Stomach (tissue), 9 donors: ENCODE measurements around the gene NPDC1. TPM values are rescaled to one million over a fixed set of nuclear protein-coding genes. Genes with fewer than 3 reads are reported as not detected.

Experiments used
- DNase-seq, 2 donors: peaks; one replicate each; pipeline versions ENCODE4 v3.0.0 to v3.0.0-alpha.2; 2013 to 2019
- H3K27ac ChIP-seq, 5 donors: fragments of 200-600 bp in 4 of 5; sonication (generic) in 4 of 5; one replicate each; pipeline ENCODE4 v1.5.1; 2013 to 2019; ENCODE audit warnings: mild to moderate bottlenecking in 1 of 5, moderate library complexity in 1 of 5
- H3K27me3 ChIP-seq, 3 donors: fragments of 200-600 bp; sonication (generic); one replicate each; pipeline ENCODE4 v1.5.1; 2017 to 2019; ENCODE audit warnings: mixed run types in 1 of 3
- H3K36me3 ChIP-seq, 4 donors: fragments of 200-600 bp; sonication (generic); 1 replicate in 3 of 4; 2 replicates in 1 of 4; pipeline ENCODE4 v1.5.1; 2016 to 2019
- H3K4me1 ChIP-seq, 4 donors: fragments of 200-600 bp; sonication (generic); one replicate each; pipeline ENCODE4 v1.5.1; 2016 to 2019
- H3K4me3 ChIP-seq, 4 donors: fragments of 200-600 bp; sonication (generic) in 3 of 4; one replicate each; pipeline ENCODE4 v1.5.1; 2016 to 2019; ENCODE audit warnings: mild to moderate bottlenecking in 1 of 4
- H3K9me3 ChIP-seq, 4 donors: fragments of 200-600 bp; sonication (generic); one replicate each; pipeline ENCODE4 v1.5.1; 2016 to 2019
- CTCF ChIP-seq, 7 experiments: fragments of 450-650 bp in 4 of 7; fragments of 200-600 bp in 3 of 7; sonication (generic) in 3 of 7; IDR thresholded peaks; one replicate each; pipeline ENCODE4 v1.5.1; 2016 to 2019; ENCODE audit warnings: antibody characterized with exemption in 7 of 7, control low read depth in 2 of 7, mild to moderate bottlenecking in 1 of 7
- EP300 ChIP-seq: sonication (generic); formaldehyde crosslinking; IDR thresholded peaks from one replicate; pipeline ENCODE4 v1.6.1; 2017; ENCODE audit warnings: antibody characterized with exemption
- POLR2A ChIP-seq, 4 donors: fragments of 450-650 bp; IDR thresholded peaks; one replicate each; pipeline ENCODE4 v1.6.1; 2016; ENCODE audit warnings: antibody characterized with exemption in 4 of 4, control low read depth in 2 of 4, mild to moderate bottlenecking in 1 of 4, moderate library complexity in 1 of 4
- POLR2AphosphoS5 ChIP-seq, 3 donors: sonication (generic); formaldehyde crosslinking; IDR thresholded peaks; one replicate each; pipeline ENCODE4 v1.6.1; 2016; ENCODE audit warnings: antibody characterized with exemption in 3 of 3
- WGBS, 5 donors: extraction: QIAGEN DNeasy Blood & Tissue Kit in 3 of 5; methylation state at CpG; one replicate each; pipeline versions ENCODE4 v1.1.5 to v1.1.7; 2013 to 2018; 5-methylcytosine and 5-hydroxymethylcytosine counted together
- intact Hi-C: fragments of 100-400 bp; cut with DNase I; formaldehyde crosslinking; loops from one replicate; pipeline ENCODE4 v1.15.1; 2023; ENCODE audit warnings: low total_unique reads
- polyA plus RNA-seq, 3 donors: library from polyadenylated mRNA; stranded (reverse); fragments of 200-250 nt; gene quantifications; one replicate each; pipeline ENCODE4 v1.2.3, GENCODE V29; 2013
- total RNA-seq, 5 donors: library from RNA; depleted of rRNA; stranded (reverse); fragments of >200 nt; gene quantifications; one replicate each; pipeline versions ENCODE4 v1.1.0 to v1.2.3, GENCODE V29; 2014 to 2016
- donor health status: healthy with polysubstance abuse.
- donor health status: Bipolar disorder and iron deficiency.
- donor health status: healthy.

The NPDC1 gene
- total and polyA plus RNA-seq, 8 donors = 20.0 to 276 (median 180) TPM

- H3K4me3 ChIP-seq = peak overlapping the region; percentile 46 to 53 (median 48)
- H3K27me3 ChIP-seq = peaks cover 0 to 25% (median 11%) of the 10 kb centered on the region in 3 donors
- no peak for TF ChIP-seq POLR2AphosphoS5 (IDR thresholded peaks at IDR 0.05)
- TF ChIP-seq EP300 = no peak
- no peak for TF ChIP-seq CTCF (IDR thresholded peaks at IDR 0.05)
- no peak for TF ChIP-seq POLR2A (IDR thresholded peaks at IDR 0.05)
- intact Hi-C loops = no loop called here
- 11 to 28% (median 13%) methylated on average over 4 to 6 of the region's 6 CpGs for WGBS, 5 donors
- H3K27ac ChIP-seq = peak overlapping the region; percentile 79 to 84 (median 82)
- no peaks in the 10 kb centered on the region for H3K9me3 ChIP-seq
- peaks cover 21 to 54% (median 30%) of the 10 kb centered on the region in 4 donors for H3K4me1 ChIP-seq
- H3K36me3 ChIP-seq = no peaks in the 10 kb centered on the region
- DNase-seq = no peak
Measured at GRCh38 chr9:137070906-137071275, 24.9 kb upstream of the NPDC1 start.

- no peaks in the 10 kb centered on the region for H3K36me3 ChIP-seq
- no peak for TF ChIP-seq EP300
- no peak for TF ChIP-seq POLR2AphosphoS5 (IDR thresholded peaks at IDR 0.05)
- TF ChIP-seq CTCF (IDR thresholded peaks at IDR 0.05) = no peak
- no peak for TF ChIP-seq POLR2A (IDR thresholded peaks at IDR 0.05)
- peaks cover 21 to 54% (median 30%) of the 10 kb centered on the region in 4 donors for H3K4me1 ChIP-seq
- peaks cover 0 to 25% (median 11%) of the 10 kb centered on the region in 3 donors for H3K27me3 ChIP-seq
- peak within 1 kb of the TSS; percentile 46 to 53 (median 48) for H3K4me3 ChIP-seq
- intact Hi-C loops = no loop called here
- WGBS, 5 donors = 0 to 1% (median 0%) methylated on average over 36 to 74 of the region's 74 CpGs
- no peaks in the 10 kb centered on the region for H3K9me3 ChIP-seq
- peak within 1 kb of the TSS; percentile 79 to 84 (median 82) for H3K27ac ChIP-seq
- peak; percentile 93 to 96 for DNase-seq
Measured at GRCh38 chr9:137070201-137070905, 24.4 kb upstream of the NPDC1 start, which contains the start of gene SAPCD2. Gene SAPCD2 (minus strand): TSS chr9:137070557. CDS start chr9:137070460, 97 bp downstream.

- H3K27ac ChIP-seq = peak overlapping the region in 2 of 5 donors; percentile 81 to 82
- H3K9me3 ChIP-seq = no peaks in the 10 kb centered on the region
- no peaks in the 10 kb centered on the region for H3K36me3 ChIP-seq
- H3K4me3 ChIP-seq = peak overlapping the region; percentile 46 to 53 (median 48)
- intact Hi-C loops = no loop called here
- peaks cover 0 to 25% (median 11%) of the 10 kb centered on the region in 3 donors for H3K27me3 ChIP-seq
- WGBS, 5 donors = 2 to 7% (median 4%) methylated on average over 12 to 52 of the region's 52 CpGs
- TF ChIP-seq EP300 (no peak), CTCF (IDR thresholded peaks at IDR 0.05) (no peak), POLR2AphosphoS5 (IDR thresholded peaks at IDR 0.05) (no peak)
- DNase-seq = peak in 1 of 2 donors; percentile 56
- H3K4me1 ChIP-seq = peaks cover 21 to 54% (median 30%) of the 10 kb centered on the region in 4 donors
Measured at GRCh38 chr9:137069508-137070091, 23.6 kb upstream of the NPDC1 start.

GRCh38 chr9:137068539-137069507, 22.8 kb upstream of the NPDC1 start:
- Histone ChIP-seq H3K9me3 (no peaks in the 10 kb centered on the region), H3K27me3 (peaks cover 0 to 27% (median 11%) of the 10 kb centered on the region in 3 donors), H3K27ac (no peak overlapping the region), H3K4me1 (peaks cover 21 to 59% (median 37%) of the 10 kb centered on the region in 4 donors), H3K36me3 (no peaks in the 10 kb centered on the region), H3K4me3 (peak overlapping the region in 2 of 4 donors; percentile 48 to 49)
- DNase-seq = peak in 1 of 2 donors; percentile 36
- 79 to 86% (median 84%) methylated on average over 9 to 17 of the region's 17 CpGs for WGBS, 5 donors
- TF ChIP-seq POLR2AphosphoS5 (IDR thresholded peaks at IDR 0.05) (no peak), EP300 (no peak), POLR2A (IDR thresholded peaks at IDR 0.05) (no peak), CTCF (IDR thresholded peaks at IDR 0.05) (no peak)
- intact Hi-C loops = no loop called here
